PC-3 (cell line): ENCODE measurements around the gene INCA1.

ENCODE experiments used
- CTCF ChIP-seq: fragments of 300-600 bp; sonication (generic); conservative IDR thresholded peaks from 2 replicates; pipeline ENCODE4 v1.5.1; 2017; ENCODE audit warnings: antibody characterized with exemption, low read depth, mild to moderate bottlenecking, low read length
- EZH2 ChIP-seq: fragments of 300-600 bp; sonication (generic); IDR thresholded peaks from one replicate; pipeline ENCODE4 v1.6.1; 2017; ENCODE audit warnings: antibody characterized with exemption, mild to moderate bottlenecking, low read length; ENCODE audit not compliant: unreplicated experiment

DNA sequence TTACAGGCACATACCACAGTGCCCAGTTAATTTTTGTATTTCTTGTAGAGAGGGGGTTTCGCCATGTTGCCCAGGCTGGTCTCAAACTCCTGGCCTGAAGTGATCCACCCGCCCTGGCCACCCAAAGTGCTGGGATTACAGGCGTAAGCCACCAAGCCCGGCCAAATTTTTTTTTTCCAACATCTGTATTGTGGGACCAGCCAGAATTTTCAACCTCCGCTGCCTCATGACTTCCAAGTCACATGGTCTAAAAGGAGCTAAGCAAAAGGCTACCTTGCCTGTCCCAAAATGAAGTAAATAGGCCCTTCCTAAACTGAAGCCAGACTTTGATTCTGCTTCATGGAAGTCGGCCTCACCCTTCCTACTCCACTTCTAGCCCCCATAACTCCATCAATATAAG, 25.5 kb downstream of the INCA1 start:
- TF ChIP-seq CTCF (no peak), EZH2 (no peak)
